DND-41 (cell line): ENCODE data around the gene MTF1.

Source experiments
- EZH2 ChIP-seq: IDR thresholded peaks from 3 replicates; pipeline ENCODE4 v1.6.1; 2012; ENCODE audit warnings: borderline replicate concordance, low read depth, mild to moderate bottlenecking, moderate library complexity, low read length, inconsistent platforms; ENCODE audit not compliant: severe bottlenecking
- TF ChIP-seq, protein P1 (sequence below): IDR thresholded peaks from 2 replicates; pipeline ENCODE4 v1.5.1; 2012; ENCODE audit warnings: borderline replicate concordance, low read length, moderate library complexity, mild to moderate bottlenecking; ENCODE audit not compliant: poor library complexity, severe bottlenecking; ENCODE audit errors: extremely low read depth

DNA sequence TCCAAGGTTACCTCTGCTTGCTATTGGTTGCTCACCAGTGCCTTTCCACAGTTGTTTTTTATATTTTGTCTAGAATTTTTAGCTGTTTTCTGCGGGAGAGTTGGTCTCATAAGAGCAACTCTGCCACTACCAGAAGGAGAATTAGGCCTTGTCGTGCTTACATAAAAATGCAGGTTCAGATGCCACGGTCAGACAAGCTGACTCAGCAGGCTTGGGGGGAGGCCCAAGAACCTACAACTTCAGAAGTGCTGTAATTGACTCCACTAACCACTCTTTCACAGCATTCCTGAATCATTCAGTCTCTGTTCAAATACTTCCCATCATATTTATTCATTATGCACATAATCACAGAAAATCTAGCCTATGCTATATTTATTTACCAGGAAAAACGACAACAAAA is 28.3 kb downstream of the MTF1 start:
- TF ChIP-seq, protein P1, sequence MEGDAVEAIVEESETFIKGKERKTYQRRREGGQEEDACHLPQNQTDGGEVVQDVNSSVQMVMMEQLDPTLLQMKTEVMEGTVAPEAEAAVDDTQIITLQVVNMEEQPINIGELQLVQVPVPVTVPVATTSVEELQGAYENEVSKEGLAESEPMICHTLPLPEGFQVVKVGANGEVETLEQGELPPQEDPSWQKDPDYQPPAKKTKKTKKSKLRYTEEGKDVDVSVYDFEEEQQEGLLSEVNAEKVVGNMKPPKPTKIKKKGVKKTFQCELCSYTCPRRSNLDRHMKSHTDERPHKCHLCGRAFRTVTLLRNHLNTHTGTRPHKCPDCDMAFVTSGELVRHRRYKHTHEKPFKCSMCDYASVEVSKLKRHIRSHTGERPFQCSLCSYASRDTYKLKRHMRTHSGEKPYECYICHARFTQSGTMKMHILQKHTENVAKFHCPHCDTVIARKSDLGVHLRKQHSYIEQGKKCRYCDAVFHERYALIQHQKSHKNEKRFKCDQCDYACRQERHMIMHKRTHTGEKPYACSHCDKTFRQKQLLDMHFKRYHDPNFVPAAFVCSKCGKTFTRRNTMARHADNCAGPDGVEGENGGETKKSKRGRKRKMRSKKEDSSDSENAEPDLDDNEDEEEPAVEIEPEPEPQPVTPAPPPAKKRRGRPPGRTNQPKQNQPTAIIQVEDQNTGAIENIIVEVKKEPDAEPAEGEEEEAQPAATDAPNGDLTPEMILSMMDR = no peak
- no peak for TF ChIP-seq EZH2
